ENCODE results near the gene SERPINE3. TPM values are rescaled to one million over a fixed set of nuclear protein-coding genes. Genes with fewer than 3 reads are reported as not detected.

Gene SERPINE3
- total and polyA plus RNA-seq, 8 donors = 0.55 TPM; not detected in 7

- TF ChIP-seq CTCF (IDR thresholded peaks at IDR 0.05) (no peak), POLR2AphosphoS5 (IDR thresholded peaks at IDR 0.05) (no peak), POLR2A (IDR thresholded peaks at IDR 0.05) (no peak), EP300 (IDR thresholded peaks at IDR 0.05) (no peak)
- Histone ChIP-seq H3K27me3 (no peaks in the 10 kb centered on the region), H3K36me3 (peaks cover 7 to 40% (median 30%) of the 10 kb centered on the region in 4 donors), H3K9me3 (no peaks in the 10 kb centered on the region), H3K4me1 (peaks cover 0 to 6% (median 0%) of the 10 kb centered on the region in 4 donors), H3K4me3 (no peak overlapping the region), H3K27ac (no peak overlapping the region)
- 62 to 73% (median 71%) methylated on average over 1 of the region's 1 CpG for WGBS, 5 donors
- intact Hi-C loops (cut with DNase I; ENCODE audit: low total_unique reads) = no loop called here
- no peak for DNase-seq
Observed at GRCh38 chr13:51360489-51360888, 21.0 kb downstream of the SERPINE3 start.

- TF ChIP-seq CTCF (IDR thresholded peaks at IDR 0.05) (no peak), EP300 (IDR thresholded peaks at IDR 0.05) (no peak), POLR2A (IDR thresholded peaks at IDR 0.05) (no peak), POLR2AphosphoS5 (IDR thresholded peaks at IDR 0.05) (no peak)
- DNase-seq = no peak
- no peak overlapping the region for H3K4me3 ChIP-seq
Observed at GRCh38 chr13:51361106-51361505, 21.6 kb downstream of the SERPINE3 start.

GRCh38 chr13:51363625-51364024 lies 24.1 kb downstream of the SERPINE3 start:
- H3K4me1 ChIP-seq = no peaks in the 10 kb centered on the region
- H3K27ac ChIP-seq = no peak overlapping the region
- no peaks in the 10 kb centered on the region for H3K9me3 ChIP-seq
- H3K36me3 ChIP-seq = peaks cover 18 to 71% (median 61%) of the 10 kb centered on the region in 4 donors
- H3K4me3 ChIP-seq = no peak overlapping the region
- TF ChIP-seq POLR2A (IDR thresholded peaks at IDR 0.05) (no peak), POLR2AphosphoS5 (IDR thresholded peaks at IDR 0.05) (no peak), EP300 (IDR thresholded peaks at IDR 0.05) (no peak)
- intact Hi-C loops (cut with DNase I; ENCODE audit: low total_unique reads) = no loop called here
- no peak for DNase-seq
- H3K27me3 ChIP-seq = no peaks in the 10 kb centered on the region

More at GRCh38 chr13:51361106-51361505, 21.6 kb downstream of the SERPINE3 start:
- Histone ChIP-seq H3K27me3 (no peaks in the 10 kb centered on the region), H3K36me3 (peaks cover 7 to 46% (median 36%) of the 10 kb centered on the region in 4 donors), H3K4me1 (peaks cover 0 to 6% (median 0%) of the 10 kb centered on the region in 4 donors), H3K27ac (no peak overlapping the region), H3K9me3 (no peaks in the 10 kb centered on the region)
- intact Hi-C loops (cut with DNase I; ENCODE audit: low total_unique reads) = no loop called here

GRCh38 chr13:51364404-51365008 lies 25.0 kb downstream of the SERPINE3 start:
- 70 to 83% (median 79%) methylated on average over 3 of the region's 3 CpGs for WGBS, 5 donors
- Histone ChIP-seq H3K9me3 (no peaks in the 10 kb centered on the region), H3K27me3 (no peaks in the 10 kb centered on the region), H3K4me3 (no peak overlapping the region), H3K27ac (no peak overlapping the region), H3K4me1 (no peaks in the 10 kb centered on the region), H3K36me3 (peaks cover 24 to 80% (median 69%) of the 10 kb centered on the region in 4 donors)
- no peak for TF ChIP-seq CTCF (IDR thresholded peaks at IDR 0.05)
- TF ChIP-seq POLR2A (IDR thresholded peaks at IDR 0.05) = no peak
- no peak for TF ChIP-seq EP300 (IDR thresholded peaks at IDR 0.05)
- no peak for TF ChIP-seq POLR2AphosphoS5 (IDR thresholded peaks at IDR 0.05)
- no peak for DNase-seq
- intact Hi-C loops (cut with DNase I; ENCODE audit: low total_unique reads) = no loop called here

- no peak overlapping the region for H3K4me3 ChIP-seq
- intact Hi-C loops (cut with DNase I; ENCODE audit: low total_unique reads) = no loop called here
- DNase-seq = no peak
- peaks cover 44 to 100% (median 97%) of the 10 kb centered on the region in 4 donors for H3K36me3 ChIP-seq
- H3K9me3 ChIP-seq = no peaks in the 10 kb centered on the region
- no peaks in the 10 kb centered on the region for H3K27me3 ChIP-seq
- WGBS, 5 donors = 80 to 99% (median 93%) methylated on average over 2 of the region's 2 CpGs
- H3K4me1 ChIP-seq = no peaks in the 10 kb centered on the region
- TF ChIP-seq POLR2A (IDR thresholded peaks at IDR 0.05) (no peak), POLR2AphosphoS5 (IDR thresholded peaks at IDR 0.05) (no peak)
- H3K27ac ChIP-seq = no peak overlapping the region
Observed at GRCh38 chr13:51370116-51370515, 30.6 kb downstream of the SERPINE3 start.
